KG1 (cell line): ENCODE results near the gene MCU.

Experiments used
- DNase-seq: peaks from one replicate; lab custom pipeline; 2025; lab: John Stamatoyannopoulos, UW

MCU gene

DNA sequence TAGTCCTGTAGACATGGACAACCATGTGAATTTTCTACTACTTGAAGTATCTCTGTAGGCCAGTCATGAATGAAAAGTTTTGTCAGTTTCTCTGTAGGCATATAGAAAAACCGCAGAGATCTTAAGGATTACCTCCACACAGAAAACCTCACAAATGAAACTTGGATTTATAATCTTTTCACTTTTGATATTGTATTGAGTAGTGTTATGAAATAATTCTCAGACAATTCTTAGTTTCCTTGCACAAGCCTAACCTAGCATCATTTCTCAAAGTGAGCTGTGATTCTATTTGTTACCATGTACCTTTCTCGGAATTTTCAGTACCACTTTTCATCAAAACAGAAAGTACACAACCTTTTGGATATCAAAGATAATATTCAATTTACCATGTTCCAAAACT, 150.2 kb downstream of the MCU start:
- no peak for DNase-seq

DNA sequence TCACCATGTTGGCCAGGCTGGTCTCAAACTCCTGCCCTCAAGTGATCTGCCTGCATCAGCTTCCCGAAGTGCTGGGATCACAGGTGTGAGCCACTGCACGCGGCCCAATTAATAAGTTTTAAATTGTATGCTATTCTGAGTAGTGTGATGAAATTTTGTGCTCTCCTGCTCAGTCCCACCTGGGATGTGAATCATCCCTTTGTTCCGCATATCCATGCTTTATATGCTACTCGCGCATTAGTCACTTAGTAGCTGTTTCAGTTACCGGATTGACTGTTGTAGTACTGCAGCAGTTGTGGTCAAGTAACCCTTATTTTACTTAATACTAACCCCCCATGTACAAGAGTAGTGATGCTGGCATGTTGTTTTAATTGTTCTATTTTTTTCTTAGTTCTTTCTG, 154.3 kb downstream of the MCU start:
- DNase-seq: no peak

GRCh38 chr10:72847681-72848080, 155.7 kb downstream of the MCU start:
- no peak for DNase-seq

- DNase-seq: no peak
Measured at GRCh38 chr10:72850861-72851260, 158.9 kb downstream of the MCU start.

GRCh38 chr10:72851509-72851908, 159.6 kb downstream of the MCU start:
- no peak for DNase-seq

GRCh38 chr10:72852508-72852907, 160.6 kb downstream of the MCU start:
- peak; percentile 7 for DNase-seq

- no peak for DNase-seq
Measured at GRCh38 chr10:72855129-72855528, 163.2 kb downstream of the MCU start.

DNA sequence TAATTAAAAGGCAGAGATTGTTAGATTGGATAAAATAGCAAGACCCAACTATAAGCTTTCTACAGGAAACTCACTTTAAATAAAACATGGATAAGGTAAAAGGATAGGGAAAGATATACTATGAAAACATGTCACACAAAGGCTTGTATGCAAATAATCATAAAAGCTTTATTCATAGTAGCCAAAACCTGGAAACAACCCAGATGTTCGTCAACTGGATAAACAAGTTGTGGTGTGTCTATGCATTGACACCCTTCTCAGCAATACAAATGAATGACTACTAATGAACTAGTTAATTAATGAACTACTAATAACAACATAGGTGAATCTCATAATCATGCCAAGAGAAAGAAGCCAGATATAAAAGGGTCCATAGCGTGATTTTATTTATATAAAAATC, 163.8 kb downstream of the MCU start:
- DNase-seq: no peak

- DNase-seq: no peak
Measured at GRCh38 chr10:72858067-72858466, 166.1 kb downstream of the MCU start.

GRCh38 chr10:72862957-72863356, 171.0 kb downstream of the MCU start:
- DNase-seq: no peak

- DNase-seq: peak; percentile 16
Measured at GRCh38 chr10:72875250-72876055, 183.5 kb downstream of the MCU start.

DNA sequence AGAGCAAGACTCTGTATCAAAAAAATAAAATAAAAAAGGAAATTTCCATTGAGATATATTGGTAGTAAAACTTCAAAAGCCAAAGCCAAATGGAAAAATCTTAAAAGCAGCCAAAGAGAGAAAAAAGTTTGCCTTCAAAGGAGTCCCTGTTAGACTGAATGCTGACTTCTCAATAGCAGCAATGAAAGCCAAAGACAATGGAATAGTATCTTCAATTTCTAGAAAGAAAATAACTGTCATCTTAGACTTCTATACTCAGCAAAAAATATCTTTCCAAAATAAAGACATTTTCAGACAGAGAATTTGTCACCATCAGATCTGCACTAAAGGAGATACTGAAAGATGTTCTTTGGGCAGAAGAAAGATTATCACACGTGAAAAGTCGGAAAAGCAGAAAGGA, 187.3 kb downstream of the MCU start:
- no peak for DNase-seq

DNA sequence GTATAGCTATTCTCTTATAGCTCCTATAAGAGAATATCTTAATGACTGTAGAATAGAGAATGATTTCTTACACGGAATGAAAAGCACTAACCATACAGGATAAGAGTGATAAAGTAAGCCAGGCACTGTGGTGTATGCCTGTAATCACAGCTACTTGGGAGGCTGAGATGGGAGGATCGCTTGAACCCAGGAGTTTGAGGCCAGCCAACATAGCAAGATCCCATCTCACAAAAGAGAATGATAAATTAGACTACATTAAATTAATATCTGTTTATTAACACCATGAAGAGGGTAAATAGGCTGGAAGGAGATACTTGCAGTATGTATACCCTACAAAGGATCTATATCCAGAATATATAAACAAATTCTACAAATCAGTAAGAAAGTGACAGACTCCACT, 189.3 kb downstream of the MCU start:
- DNase-seq: no peak

DNA sequence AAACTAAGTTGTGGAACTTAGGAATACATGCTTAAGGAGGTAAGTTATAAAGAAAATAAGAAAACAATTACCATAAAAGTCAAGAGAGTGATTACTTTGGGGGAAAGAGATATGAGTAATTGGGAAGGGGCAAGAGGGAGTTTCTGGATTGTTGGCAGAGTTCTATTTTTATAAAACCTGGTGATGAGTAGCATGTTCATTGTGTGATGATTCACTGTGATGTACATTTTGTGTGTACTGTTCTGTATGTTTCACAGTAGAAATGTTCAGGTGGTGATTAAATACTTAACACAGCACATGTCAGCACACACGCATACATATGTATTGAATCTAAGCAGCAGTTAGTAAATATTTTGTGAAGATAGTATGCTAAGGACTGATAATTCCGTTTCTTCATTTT, 191.9 kb downstream of the MCU start:
- DNase-seq: no peak

- DNase-seq: no peak
Measured at GRCh38 chr10:72885953-72886352, 194.0 kb downstream of the MCU start.

GRCh38 chr10:72886621-72887020, 194.7 kb downstream of the MCU start:
- no peak for DNase-seq

DNA sequence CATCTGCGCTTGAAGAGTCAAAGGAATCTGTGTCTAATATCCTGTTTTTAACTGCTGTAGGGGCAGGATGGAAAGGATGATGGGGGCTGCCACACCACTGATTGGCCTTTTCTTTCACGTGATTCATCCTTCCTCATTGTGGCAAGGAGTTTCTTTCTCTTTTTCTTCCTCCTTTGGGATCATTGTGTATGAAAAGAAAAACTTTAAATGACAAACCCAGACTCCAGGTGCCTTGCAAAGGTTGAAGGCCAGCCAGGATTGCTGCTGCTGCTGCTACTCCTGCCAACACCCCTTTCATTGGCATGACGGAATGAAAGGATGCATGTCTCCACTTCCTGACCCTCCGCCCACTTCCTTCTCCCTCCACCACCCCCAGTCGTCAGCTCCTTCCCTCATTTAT, 195.1 kb downstream of the MCU start:
- DNase-seq: no peak

DNA sequence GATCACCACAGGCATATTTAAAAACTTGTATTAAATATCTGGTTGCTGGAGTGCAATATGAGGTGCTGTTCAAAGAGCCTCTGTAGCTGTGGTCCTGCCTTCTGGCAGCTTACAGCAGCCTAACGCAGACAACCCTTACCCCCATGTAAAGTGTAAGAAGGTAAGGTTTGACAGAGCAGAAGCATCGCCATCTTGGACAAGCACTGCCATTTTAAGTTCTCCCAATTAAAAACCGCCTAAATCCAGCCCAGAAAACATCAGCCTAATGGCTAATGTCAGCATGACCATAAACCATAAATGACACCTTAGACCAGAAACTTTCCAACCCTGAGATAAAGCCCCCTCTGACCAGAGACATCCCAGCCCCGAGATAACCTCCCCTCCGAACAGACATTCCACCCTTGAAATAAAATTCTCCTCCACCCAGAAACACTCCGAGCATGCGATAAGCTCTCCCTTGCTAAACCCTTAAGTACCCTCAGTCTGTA, 196.3 kb downstream of the MCU start:
- DNase-seq: no peak

GRCh38 chr10:72889391-72889831, 197.5 kb downstream of the MCU start:
- no peak for DNase-seq

DNA sequence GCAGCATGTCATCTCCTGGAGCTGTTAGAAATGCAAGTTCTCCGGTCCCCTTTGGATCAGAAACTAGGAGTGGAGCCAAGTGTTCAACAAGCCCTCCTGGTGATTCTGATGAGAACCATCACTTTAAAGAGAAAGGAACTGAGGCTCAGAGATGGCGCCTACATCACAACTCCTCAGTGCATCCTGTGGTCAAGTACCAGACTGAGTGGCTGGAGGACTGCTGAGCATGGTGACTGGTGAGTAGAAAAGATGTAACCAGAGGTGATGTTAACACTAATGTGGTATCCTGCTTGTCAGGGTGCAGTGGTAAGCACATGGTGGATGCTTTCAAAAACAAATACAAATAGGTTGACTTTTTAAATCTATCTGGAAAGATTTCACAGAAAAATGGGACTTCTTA, 198.1 kb downstream of the MCU start:
- DNase-seq: no peak

- DNase-seq: no peak
Measured at GRCh38 chr10:72893136-72893798, 201.3 kb downstream of the MCU start, which contains the start of gene OIT3. OIT3 (plus strand) TSS chr10:72893739; CDS start chr10:72893799, 60 bp downstream.

- DNase-seq: no peak
Measured at GRCh38 chr10:72895236-72895850, 203.4 kb downstream of the MCU start.

DNA sequence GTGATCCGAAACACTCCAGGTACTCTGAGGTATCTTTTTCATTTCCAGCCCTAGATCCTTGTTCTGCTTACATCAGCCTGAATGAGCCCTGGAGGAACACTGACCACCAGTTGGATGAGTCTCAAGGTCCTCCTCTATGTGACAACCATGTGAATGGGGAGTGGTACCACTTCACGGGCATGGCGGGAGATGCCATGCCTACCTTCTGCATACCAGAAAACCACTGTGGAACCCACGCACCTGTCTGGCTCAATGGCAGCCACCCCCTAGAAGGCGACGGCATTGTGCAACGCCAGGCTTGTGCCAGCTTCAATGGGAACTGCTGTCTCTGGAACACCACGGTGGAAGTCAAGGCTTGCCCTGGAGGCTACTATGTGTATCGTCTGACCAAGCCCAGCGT, 206.7 kb downstream of the MCU start:
- DNase-seq: no peak
